Esophagus squamous epithelium (tissue), 4 donors: ENCODE measurements around the gene KCNK6.

Experiments
- POLR2A ChIP-seq, 4 donors: fragments of 450-650 bp; IDR thresholded peaks; one replicate each; pipeline ENCODE4 v1.6.1; 2017; ENCODE audit warnings: antibody characterized with exemption in 4 of 4, mild to moderate bottlenecking in 4 of 4, moderate library complexity in 3 of 4
- TF ChIP-seq, protein P1 (sequence below), 6 experiments: fragments of 450-650 bp in 4 of 6; fragments of 200-600 bp in 2 of 6; sonication (generic) in 2 of 6; IDR thresholded peaks; one replicate each; pipeline ENCODE4 v1.5.1; 2016 to 2019; ENCODE audit warnings: antibody characterized with exemption in 6 of 6, mild to moderate bottlenecking in 4 of 6, moderate library complexity in 4 of 6

DNA sequence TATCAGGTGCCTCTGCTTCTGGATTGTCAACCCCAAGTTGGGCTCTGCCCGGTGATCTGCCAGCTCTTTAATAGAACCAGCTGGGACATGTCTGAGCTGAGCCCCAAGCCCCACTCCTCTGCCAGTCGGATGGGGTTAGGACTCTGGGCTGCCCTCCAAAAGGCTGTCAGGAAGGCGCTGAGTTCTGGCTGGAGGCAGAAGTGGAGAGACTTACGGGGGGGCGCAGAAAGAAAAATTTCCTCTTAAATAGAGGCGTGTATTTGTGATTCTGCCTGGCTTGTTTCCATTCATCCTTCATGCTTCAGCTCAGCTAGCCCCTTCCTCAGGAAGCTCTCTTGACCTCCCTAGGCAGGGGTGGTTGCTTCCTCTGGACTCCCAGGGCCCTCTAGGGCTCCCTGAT is 985 bp upstream of the KCNK6 start:
- TF ChIP-seq, protein P1, sequence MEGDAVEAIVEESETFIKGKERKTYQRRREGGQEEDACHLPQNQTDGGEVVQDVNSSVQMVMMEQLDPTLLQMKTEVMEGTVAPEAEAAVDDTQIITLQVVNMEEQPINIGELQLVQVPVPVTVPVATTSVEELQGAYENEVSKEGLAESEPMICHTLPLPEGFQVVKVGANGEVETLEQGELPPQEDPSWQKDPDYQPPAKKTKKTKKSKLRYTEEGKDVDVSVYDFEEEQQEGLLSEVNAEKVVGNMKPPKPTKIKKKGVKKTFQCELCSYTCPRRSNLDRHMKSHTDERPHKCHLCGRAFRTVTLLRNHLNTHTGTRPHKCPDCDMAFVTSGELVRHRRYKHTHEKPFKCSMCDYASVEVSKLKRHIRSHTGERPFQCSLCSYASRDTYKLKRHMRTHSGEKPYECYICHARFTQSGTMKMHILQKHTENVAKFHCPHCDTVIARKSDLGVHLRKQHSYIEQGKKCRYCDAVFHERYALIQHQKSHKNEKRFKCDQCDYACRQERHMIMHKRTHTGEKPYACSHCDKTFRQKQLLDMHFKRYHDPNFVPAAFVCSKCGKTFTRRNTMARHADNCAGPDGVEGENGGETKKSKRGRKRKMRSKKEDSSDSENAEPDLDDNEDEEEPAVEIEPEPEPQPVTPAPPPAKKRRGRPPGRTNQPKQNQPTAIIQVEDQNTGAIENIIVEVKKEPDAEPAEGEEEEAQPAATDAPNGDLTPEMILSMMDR (IDR thresholded peaks at IDR 0.05): no peak
- no peak for TF ChIP-seq POLR2A (IDR thresholded peaks at IDR 0.05)
